OCI-LY1 (cell line): ENCODE data around the gene SHROOM4.

ENCODE experiments used
- H2AFZ ChIP-seq: fragments of 200-600 bp; sonication (generic), shearing (Covaris generic); 2 replicates; pipeline ENCODE4 v1.6.0; 2014; ENCODE audit warnings: antibody characterized with exemption, mild to moderate bottlenecking, low read length
- H3F3A ChIP-seq: fragments of 200-600 bp; sonication (generic), shearing (Covaris generic); 2 replicates; pipeline ENCODE4 v1.6.0; 2014; ENCODE audit warnings: mild to moderate bottlenecking, antibody characterized with exemption, low read length, moderate library complexity; ENCODE audit not compliant: insufficient read depth
- H3K27ac ChIP-seq: fragments of 200-600 bp; sonication (generic); 2 replicates; pipeline ENCODE4 v1.5.1; 2014; ENCODE audit warnings: low read length, mixed run types, mild to moderate bottlenecking, low read depth; ENCODE audit not compliant: poor library complexity, severe bottlenecking
- H3K27me3 ChIP-seq: fragments of 200-600 bp; sonication (generic); 2 replicates; pipeline ENCODE4 v1.6.0; 2014; ENCODE audit warnings: antibody characterized with exemption, mild to moderate bottlenecking, low read length, moderate library complexity; ENCODE audit not compliant: insufficient read depth
- H3K36me3 ChIP-seq: fragments of 200-600 bp; sonication (generic); 2 replicates; pipeline ENCODE4 v1.6.1; 2014; ENCODE audit warnings: mild to moderate bottlenecking, antibody characterized with exemption, low read length, moderate library complexity, mixed read lengths; ENCODE audit not compliant: insufficient read depth
- H3K4me1 ChIP-seq: fragments of 200-600 bp; sonication (generic); 2 replicates; pipeline ENCODE4 v1.5.1; 2014; ENCODE audit warnings: mild to moderate bottlenecking, low read length, moderate library complexity; ENCODE audit not compliant: insufficient read depth, severe bottlenecking
- H3K4me2 ChIP-seq: fragments of 200-600 bp; sonication (generic), shearing (Covaris generic); 2 replicates; pipeline ENCODE4 v1.6.1; 2014; ENCODE audit warnings: low read length
- H3K4me3 ChIP-seq: fragments of 200-600 bp; sonication (generic); 2 replicates; pipeline ENCODE4 v1.5.1; 2014; ENCODE audit warnings: low read length, low read depth, mild to moderate bottlenecking, mixed read lengths; ENCODE audit not compliant: poor library complexity, severe bottlenecking
- H3K79me2 ChIP-seq: fragments of 200-600 bp; shearing (Covaris generic); 2 replicates; pipeline ENCODE4 v1.6.1; 2016; ENCODE audit warnings: mixed run types, low read length, mixed read lengths; ENCODE audit not compliant: insufficient read depth
- H3K9ac ChIP-seq: fragments of 200-600 bp; sonication (generic), shearing (Covaris generic); 2 replicates; pipeline ENCODE4 v1.6.1; 2014; ENCODE audit warnings: mild to moderate bottlenecking, low read length, mixed read lengths
- H3K9me2 ChIP-seq: fragments of 200-600 bp; sonication (generic), shearing (Covaris generic); 2 replicates; pipeline ENCODE4 v1.6.1; 2014; ENCODE audit warnings: low read depth, mild to moderate bottlenecking, low read length, mixed read lengths
- H3K9me3 ChIP-seq: fragments of 200-600 bp; shearing (Covaris generic); 2 replicates; pipeline ENCODE4 v1.6.1; 2014; ENCODE audit warnings: low read length, mixed read lengths
- H4K20me1 ChIP-seq: fragments of 200-600 bp; sonication (generic), shearing (Covaris generic); 2 replicates; pipeline ENCODE4 v1.6.0; 2016; ENCODE audit warnings: mild to moderate bottlenecking, low read length; ENCODE audit not compliant: insufficient read depth
- CTCF ChIP-seq: fragments of 200-600 bp; sonication (generic), shearing (Covaris generic); IDR thresholded peaks from 2 replicates; pipeline ENCODE4 v1.5.1; 2017; ENCODE audit warnings: mild to moderate bottlenecking, antibody characterized with exemption, low read length, moderate library complexity, mixed read lengths
- EZH2 ChIP-seq: fragments of 200-600 bp; sonication (generic), shearing (Covaris generic); IDR thresholded peaks from 2 replicates; pipeline ENCODE4 v1.8.0; 2017; ENCODE audit warnings: borderline replicate concordance, mixed run types, mild to moderate bottlenecking, antibody characterized with exemption, low read length, moderate library complexity, mixed read lengths

Gene SHROOM4

GRCh38 chrX:50615570-50616158 is 198.3 kb downstream of the SHROOM4 start:
- no peaks in the 10 kb centered on the region for H3K27me3 ChIP-seq
- no peaks in the 10 kb centered on the region for H3K9me3 ChIP-seq
- H3K4me1 ChIP-seq, result no peaks in the 10 kb centered on the region
- TF ChIP-seq EZH2 (no peak), CTCF (no peak)
- no peaks in the 10 kb centered on the region for H3K79me2 ChIP-seq
- H3K36me3 ChIP-seq, result no peaks in the 10 kb centered on the region
- H3K4me2 ChIP-seq, result no peak overlapping the region
- no peak overlapping the region for H3K9ac ChIP-seq
- no peak overlapping the region for H3K27ac ChIP-seq
- H3K4me3 ChIP-seq, result no peak overlapping the region
- no peaks in the 10 kb centered on the region for H4K20me1 ChIP-seq
- no peaks in the 10 kb centered on the region for H3K9me2 ChIP-seq
- no peak overlapping the region for H2AFZ ChIP-seq
- no peaks in the 10 kb centered on the region for H3F3A ChIP-seq

- Histone ChIP-seq H3K27ac (no peak overlapping the region), H3K9me2 (no peaks in the 10 kb centered on the region), H3K4me3 (no peak overlapping the region), H3K27me3 (no peaks in the 10 kb centered on the region), H3K9ac (no peak overlapping the region), H3K9me3 (no peaks in the 10 kb centered on the region), H3K4me1 (no peaks in the 10 kb centered on the region), H3K36me3 (no peaks in the 10 kb centered on the region), H4K20me1 (no peaks in the 10 kb centered on the region), H3F3A (no peaks in the 10 kb centered on the region), H3K79me2 (no peaks in the 10 kb centered on the region), H2AFZ (no peak overlapping the region), H3K4me2 (no peak overlapping the region)
- TF ChIP-seq CTCF, result no peak
- TF ChIP-seq EZH2, result no peak
These were observed 199.5 kb downstream of the SHROOM4 start for GRCh38 chrX:50614460-50614859.

- no peak overlapping the region for H3K4me2 ChIP-seq
- H3K27me3 ChIP-seq, result no peaks in the 10 kb centered on the region
- TF ChIP-seq CTCF (no peak), EZH2 (no peak)
- no peaks in the 10 kb centered on the region for H3K4me1 ChIP-seq
- H2AFZ ChIP-seq, result no peak overlapping the region
- no peaks in the 10 kb centered on the region for H4K20me1 ChIP-seq
- H3K4me3 ChIP-seq, result no peak overlapping the region
- no peaks in the 10 kb centered on the region for H3K36me3 ChIP-seq
- no peaks in the 10 kb centered on the region for H3K79me2 ChIP-seq
- H3F3A ChIP-seq, result no peaks in the 10 kb centered on the region
- no peaks in the 10 kb centered on the region for H3K9me3 ChIP-seq
- no peak overlapping the region for H3K27ac ChIP-seq
- no peaks in the 10 kb centered on the region for H3K9me2 ChIP-seq
- H3K9ac ChIP-seq, result no peak overlapping the region
These were observed 200.1 kb downstream of the SHROOM4 start for GRCh38 chrX:50613846-50614245.
